NOMO-1 treated with DMSO at 0.1 percent for 48 hours (cell line): ENCODE data around the gene SDHAF1.

Experiments used
- DNase-seq: peaks from one replicate; lab custom pipeline; 2025; ENCODE audit not compliant: unreplicated experiment; lab: John Stamatoyannopoulos, UW

Gene SDHAF1

GRCh38 chr19:35986664-35987570 lies 8.1 kb upstream of the SDHAF1 start:
- DNase-seq, result peak; percentile 75

- DNase-seq, result no peak
Observed at GRCh38 chr19:35987571-35987896, 7.5 kb upstream of the SDHAF1 start.

GRCh38 chr19:35988824-35989223 lies 6.2 kb upstream of the SDHAF1 start:
- no peak for DNase-seq

- no peak for DNase-seq
Observed at GRCh38 chr19:35990156-35990555, 4.8 kb upstream of the SDHAF1 start.

- no peak for DNase-seq
Observed at GRCh38 chr19:35990771-35991730, 3.9 kb upstream of the SDHAF1 start.

GRCh38 chr19:35991731-35992450 lies 3.1 kb upstream of the SDHAF1 start:
- no peak for DNase-seq

- DNase-seq, result no peak
Observed at GRCh38 chr19:35992907-35993765, 1.9 kb upstream of the SDHAF1 start.

GRCh38 chr19:35993923-35994598 lies 927 bp upstream of the SDHAF1 start:
- DNase-seq, result no peak

- DNase-seq, result no peak
Observed at GRCh38 chr19:35996777-35997176, 1.8 kb downstream of the SDHAF1 start.

- DNase-seq, result no peak
Observed at GRCh38 chr19:36001605-36002004, 6.6 kb downstream of the SDHAF1 start.

GRCh38 chr19:36003284-36003683 lies 8.3 kb downstream of the SDHAF1 start:
- no peak for DNase-seq

- DNase-seq, result no peak
Observed at GRCh38 chr19:36006955-36007354, 12.0 kb downstream of the SDHAF1 start.

GRCh38 chr19:36008336-36008978 lies 13.5 kb downstream of the SDHAF1 start, which contains the start of gene SYNE4:
TSS of gene SYNE4 (minus strand) at chr19:36008813. CDS start at chr19:36008681, 132 bp downstream.
- DNase-seq, result no peak

- DNase-seq, result no peak
Observed at GRCh38 chr19:36009220-36009619, 14.2 kb downstream of the SDHAF1 start.

- no peak for DNase-seq
Observed at GRCh38 chr19:36009633-36010379, 14.8 kb downstream of the SDHAF1 start.

GRCh38 chr19:36010402-36010801 lies 15.4 kb downstream of the SDHAF1 start:
- no peak for DNase-seq

GRCh38 chr19:36013280-36014011 lies 18.5 kb downstream of the SDHAF1 start:
- DNase-seq, result no peak
